ENCODE results near the gene STAT5A. TPM values are rescaled to one million over a fixed set of nuclear protein-coding genes. Genes with fewer than 3 reads are reported as not detected.

STAT5A gene
- polyA plus RNA-seq, 1 donor (not counting 4 experiments of a cell fraction or from before 2014, with no cell fraction given), result 0.51 TPM

Other genes starting within 250 kb of the STAT5A start
- gene C17orf113, start 237.9 kb upstream of the STAT5A start, polyA plus RNA-seq, result 0.06 to 0.26 TPM (median 0.12 TPM) in 3 replicates
- 0.03 to 0.13 TPM (median 0.09 TPM) in 3 replicates for gene ZNF385C, start 190.0 kb upstream of the STAT5A start, polyA plus RNA-seq
- 5.2 to 8.8 TPM (median 6.1 TPM) in 3 replicates for gene DHX58, start 175.8 kb upstream of the STAT5A start, polyA plus RNA-seq
- 26.1 to 42.0 TPM (median 28.2 TPM) in 3 replicates for gene KAT2A, start 167.1 kb upstream of the STAT5A start, polyA plus RNA-seq
- 0.03 TPM in 1 of 3 replicates, not detected in the others for gene HSPB9, start 165.7 kb upstream of the STAT5A start, polyA plus RNA-seq
- gene RAB5C, start 133.5 kb upstream of the STAT5A start, polyA plus RNA-seq, result 162 to 205 TPM (median 190 TPM) in 3 replicates
- gene KCNH4, start 107.4 kb upstream of the STAT5A start, polyA plus RNA-seq, result not detected in 3 replicates
- gene HCRT, start 103.0 kb upstream of the STAT5A start, polyA plus RNA-seq, result not detected in 3 replicates
- gene GHDC, start 94.0 kb upstream of the STAT5A start, polyA plus RNA-seq, result 2.7 to 4.7 TPM (median 4.4 TPM) in 3 replicates
- 10.9 to 16.1 TPM (median 12.4 TPM) in 3 replicates for gene STAT5B, start 12.1 kb upstream of the STAT5A start, polyA plus RNA-seq
- gene STAT3, start 99.9 kb downstream of the STAT5A start, polyA plus RNA-seq, result 30.6 to 55.8 TPM (median 37.4 TPM) in 3 replicates
- 172 to 237 TPM (median 190 TPM) in 3 replicates for gene CAVIN1, start 134.8 kb downstream of the STAT5A start, polyA plus RNA-seq
- gene ATP6V0A1, start 170.4 kb downstream of the STAT5A start, polyA plus RNA-seq, result 24.0 to 43.7 TPM (median 41.9 TPM) in 3 replicates
- gene NAGLU, start 247.7 kb downstream of the STAT5A start, polyA plus RNA-seq, result 6.9 to 13.1 TPM (median 10.8 TPM) in 3 replicates